Stimulated activated effector memory CD8-positive, alpha-beta T cell treated with anti-CD3 and anti-CD28 coated beads, Interleukin-12 subunit alpha, Interleukin-12 subunit beta, amount 100 ng/mL, for 72 hours (primary cell): Measurements from ENCODE around the gene RHBDF2.
"Not testable (repeated sequence)": the region's sequence is repeated elsewhere in the genome, so short reads cannot be mapped to it uniquely, and the experiment has no call there.

ENCODE experiments used
- ATAC-seq: fragments of 150-1000 bp; cut with Tn5 transposase; 2 replicates; pipeline ENCODE4 v1.10.0; 2021
- DNase-seq, 2 donors: peaks; one replicate each; pipeline ENCODE4 v3.0.0; 2021 to 2022; ENCODE audit warnings: low spot score in 2 of 2
- H3K27ac Mint-ChIP-seq: one replicate; pipeline ENCODE4 v1.8.0; 2022; ENCODE audit warnings: mild to moderate bottlenecking, mixed read lengths
- H3K36me3 Mint-ChIP-seq: one replicate; pipeline ENCODE4 v1.8.0; 2022; ENCODE audit warnings: mild to moderate bottlenecking, mixed read lengths
- H3K4me1 Mint-ChIP-seq: one replicate; pipeline ENCODE4 v1.8.0; 2022; ENCODE audit warnings: mixed read lengths
- H3K4me3 Mint-ChIP-seq: one replicate; pipeline ENCODE4 v1.8.0; 2022; ENCODE audit warnings: mild to moderate bottlenecking, mixed read lengths
- H3K9me3 Mint-ChIP-seq: one replicate; pipeline ENCODE4 v1.8.0; 2022; ENCODE audit warnings: mixed read lengths

RHBDF2 gene

DNA sequence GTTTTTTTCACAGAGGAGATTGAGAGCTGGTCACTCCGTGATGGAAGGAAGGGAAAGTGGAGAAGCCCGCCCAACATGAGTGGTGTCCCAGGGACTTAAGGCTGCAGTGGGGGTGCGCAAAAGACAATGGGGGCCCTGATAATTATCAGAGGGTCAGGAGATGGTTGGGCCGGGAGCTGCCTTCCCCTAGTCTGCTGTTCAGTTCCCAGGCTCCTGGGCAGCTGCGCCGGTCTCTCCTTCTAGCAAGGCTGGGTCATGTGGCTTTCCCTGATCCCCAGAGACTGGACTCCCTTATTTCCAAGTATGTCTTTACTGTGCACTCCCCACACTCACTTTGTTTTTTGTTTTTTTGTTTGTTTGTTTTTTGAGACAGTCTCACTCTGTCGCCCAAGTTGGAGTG lies 20.0 kb upstream of the RHBDF2 start:
- no peaks in the 10 kb centered on the region for H3K9me3 Mint-ChIP-seq
- H3K4me1 Mint-ChIP-seq: peaks cover 54% of the 10 kb centered on the region
- no peak overlapping the region for H3K4me3 Mint-ChIP-seq
- H3K36me3 Mint-ChIP-seq: no peaks in the 10 kb centered on the region
- no peak for DNase-seq
- no peak overlapping the region for H3K27ac Mint-ChIP-seq
- no peak for ATAC-seq

DNA sequence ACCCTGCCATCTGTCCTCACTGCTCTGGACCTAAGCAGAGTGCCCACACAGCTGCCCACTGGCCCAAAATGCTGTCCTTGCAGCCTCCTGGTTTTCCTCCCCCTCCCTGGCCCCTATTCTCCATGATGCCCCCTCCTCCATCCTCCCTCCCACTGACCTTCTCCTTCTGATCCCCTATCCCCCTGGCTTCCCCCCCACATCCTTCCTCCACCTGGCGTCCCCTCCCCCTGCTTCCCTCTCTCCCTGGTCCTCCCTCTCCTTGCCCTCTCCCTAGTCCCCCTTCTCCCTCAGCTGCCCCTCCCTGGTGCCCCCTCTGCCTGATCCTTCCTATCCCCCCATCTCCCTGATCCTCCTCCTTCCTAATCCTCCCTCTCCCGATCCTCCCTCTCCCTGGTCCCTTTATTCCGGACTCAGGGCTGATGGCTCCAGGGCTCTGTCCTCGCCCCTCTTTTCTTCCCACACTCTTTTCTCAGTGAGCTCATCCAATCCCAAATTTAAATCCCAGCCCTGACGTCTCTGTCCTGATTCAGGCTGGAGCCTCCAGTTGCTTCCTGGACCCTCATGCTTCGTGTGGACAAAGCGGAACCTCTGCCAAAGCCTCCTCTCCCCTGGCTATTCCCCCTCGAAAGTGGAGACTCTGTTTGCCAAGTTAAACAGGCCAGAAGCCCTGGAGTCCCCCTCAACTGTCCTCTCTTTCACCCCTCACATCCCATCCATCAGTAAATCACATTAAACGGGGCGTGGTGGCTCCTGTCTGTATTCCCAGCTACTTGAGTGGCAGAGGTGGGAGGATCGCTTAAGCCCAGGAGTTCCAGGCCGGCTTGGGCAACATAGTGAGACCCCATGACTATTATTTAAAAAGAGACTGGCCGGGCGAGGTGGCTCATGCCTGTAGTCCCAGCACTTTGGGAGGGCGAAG lies 18.1 kb upstream of the RHBDF2 start:
- Mint-ChIP-seq H3K9me3 (no peaks in the 10 kb centered on the region), H3K4me1 (peaks cover 67% of the 10 kb centered on the region), H3K27ac (peak overlapping the region; percentile 53), H3K4me3 (no peak overlapping the region), H3K36me3 (peaks cover 10% of the 10 kb centered on the region)
- ATAC-seq (no peak), DNase-seq (no peak)

GRCh38 chr17:76517638-76518038 lies 16.4 kb upstream of the RHBDF2 start:
- ATAC-seq: no peak
- H3K4me1 Mint-ChIP-seq: peaks cover 68% of the 10 kb centered on the region
- no peak overlapping the region for H3K4me3 Mint-ChIP-seq

DNA sequence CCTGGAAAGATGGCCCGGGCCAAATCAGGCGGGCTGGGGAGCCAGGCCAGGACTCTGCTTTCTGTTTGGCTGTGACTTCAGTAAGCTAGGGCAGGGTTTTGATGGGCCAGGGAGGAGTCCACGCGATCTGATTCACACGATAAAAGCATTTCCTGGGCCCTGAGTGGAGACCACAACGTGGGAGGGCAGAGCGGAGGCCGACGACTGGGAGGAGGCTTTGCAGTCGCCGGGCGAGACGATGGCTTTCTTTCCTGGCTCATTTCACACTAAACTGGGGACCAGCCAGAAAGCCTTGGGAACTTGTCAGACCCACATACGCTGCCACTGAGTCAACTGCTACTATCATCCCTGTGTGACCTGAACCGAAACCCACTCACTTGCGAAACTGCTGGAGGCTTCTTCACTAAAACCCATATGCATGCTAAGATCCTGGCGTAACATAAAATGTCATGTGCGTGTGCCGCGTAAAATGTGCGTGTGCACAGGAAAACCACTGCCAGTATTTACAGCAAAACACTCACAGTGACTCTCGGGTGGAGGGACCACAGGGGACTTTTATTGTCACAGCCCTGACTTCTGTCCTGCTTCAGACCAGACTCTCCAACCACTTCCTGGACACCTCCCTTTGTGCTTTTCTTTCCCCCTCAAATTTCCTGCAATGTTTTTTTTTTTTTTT lies 14.2 kb upstream of the RHBDF2 start:
- DNase-seq: peak; percentile 62 to 91
- peaks cover 15% of the 10 kb centered on the region for H3K36me3 Mint-ChIP-seq
- ATAC-seq: peak; percentile 93

More at GRCh38 chr17:76517638-76518038, 16.4 kb upstream of the RHBDF2 start:
- H3K9me3 Mint-ChIP-seq: no peaks in the 10 kb centered on the region
- DNase-seq: no peak
- H3K36me3 Mint-ChIP-seq: peaks cover 15% of the 10 kb centered on the region
- H3K27ac Mint-ChIP-seq: peak overlapping the region; percentile 58

DNA sequence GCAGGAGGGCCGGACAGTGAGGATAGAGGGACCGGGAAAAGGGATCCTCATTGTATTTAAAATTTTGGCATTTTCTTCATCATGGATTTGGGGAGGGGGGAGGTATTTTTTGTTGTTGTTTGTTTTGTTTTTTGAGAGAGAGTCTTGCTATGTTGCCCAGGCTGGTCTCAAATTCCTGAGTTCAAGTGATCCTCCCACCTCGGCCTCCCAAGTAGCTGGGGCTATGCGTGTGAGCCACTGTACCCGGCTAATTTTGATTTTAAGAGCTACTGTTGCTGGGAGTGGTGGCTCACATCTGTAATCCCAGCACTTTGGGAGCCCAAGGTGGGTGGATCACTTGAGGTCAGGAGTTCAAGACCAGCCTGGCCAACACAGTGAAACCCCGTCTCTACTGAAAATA lies 13.1 kb upstream of the RHBDF2 start:
- Mint-ChIP-seq H3K4me1 (peaks cover 71% of the 10 kb centered on the region), H3K36me3 (peaks cover 15% of the 10 kb centered on the region), H3K27ac (peak overlapping the region; percentile 97), H3K4me3 (peak overlapping the region; percentile 63)
- ATAC-seq, DNase-seq, H3K9me3 Mint-ChIP-seq: not testable (repeated sequence)

More for the DNA sequence above, 14.2 kb upstream of the RHBDF2 start:
- H3K9me3 Mint-ChIP-seq: no peaks in the 10 kb centered on the region
- H3K4me3 Mint-ChIP-seq: peak overlapping the region; percentile 63
- peaks cover 81% of the 10 kb centered on the region for H3K4me1 Mint-ChIP-seq
- H3K27ac Mint-ChIP-seq: peak overlapping the region; percentile 97

- no peak for ATAC-seq
- Mint-ChIP-seq H3K4me3 (no peak overlapping the region), H3K9me3 (no peaks in the 10 kb centered on the region), H3K36me3 (peaks cover 15% of the 10 kb centered on the region), H3K4me1 (peaks cover 67% of the 10 kb centered on the region), H3K27ac (peak overlapping the region; percentile 88)
- no peak for DNase-seq
Observed at GRCh38 chr17:76513306-76513692, 12.1 kb upstream of the RHBDF2 start.

- Mint-ChIP-seq H3K27ac (peak overlapping the region; percentile 88), H3K4me3 (no peak overlapping the region), H3K4me1 (peaks cover 65% of the 10 kb centered on the region), H3K36me3 (peaks cover 19% of the 10 kb centered on the region), H3K9me3 (no peaks in the 10 kb centered on the region)
- no peak for DNase-seq
- ATAC-seq: no peak
Observed at GRCh38 chr17:76512366-76513305, 11.4 kb upstream of the RHBDF2 start.

DNA sequence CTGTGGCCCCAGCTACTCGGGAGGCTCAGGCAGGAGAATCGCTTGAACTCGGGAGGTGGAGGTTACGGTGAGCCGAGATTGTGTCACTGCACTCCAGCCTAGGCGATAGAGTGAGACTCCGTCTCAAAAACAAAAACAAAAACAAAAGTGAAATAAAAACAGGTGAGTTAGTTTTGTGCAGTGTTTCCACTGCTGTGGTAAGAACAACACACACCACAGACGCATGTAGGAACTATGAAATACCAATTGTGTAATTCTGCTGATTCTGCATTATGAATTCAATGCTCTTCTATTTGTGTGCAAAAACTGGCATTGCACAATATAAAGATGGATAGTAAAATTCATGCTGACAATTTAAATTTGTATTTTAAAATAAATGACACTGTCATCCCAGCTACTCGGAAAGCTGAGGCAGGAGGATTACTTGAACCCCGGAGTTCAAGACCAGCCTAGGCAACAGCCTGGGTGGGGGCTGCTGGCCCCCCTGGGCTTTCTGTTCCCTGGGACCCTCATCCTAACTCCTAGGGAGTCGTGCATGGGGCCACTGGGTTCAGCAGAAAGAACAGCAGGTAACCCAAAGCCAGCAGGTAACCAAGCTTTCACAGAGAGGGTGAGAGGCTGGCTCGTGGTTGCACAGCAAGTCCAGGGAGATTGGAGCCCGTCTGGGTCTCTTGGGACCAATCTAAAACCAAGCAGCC lies 10.6 kb upstream of the RHBDF2 start:
- no peak overlapping the region for H3K4me3 Mint-ChIP-seq
- H3K4me1 Mint-ChIP-seq: peaks cover 67% of the 10 kb centered on the region
- peaks cover 21% of the 10 kb centered on the region for H3K36me3 Mint-ChIP-seq

DNA sequence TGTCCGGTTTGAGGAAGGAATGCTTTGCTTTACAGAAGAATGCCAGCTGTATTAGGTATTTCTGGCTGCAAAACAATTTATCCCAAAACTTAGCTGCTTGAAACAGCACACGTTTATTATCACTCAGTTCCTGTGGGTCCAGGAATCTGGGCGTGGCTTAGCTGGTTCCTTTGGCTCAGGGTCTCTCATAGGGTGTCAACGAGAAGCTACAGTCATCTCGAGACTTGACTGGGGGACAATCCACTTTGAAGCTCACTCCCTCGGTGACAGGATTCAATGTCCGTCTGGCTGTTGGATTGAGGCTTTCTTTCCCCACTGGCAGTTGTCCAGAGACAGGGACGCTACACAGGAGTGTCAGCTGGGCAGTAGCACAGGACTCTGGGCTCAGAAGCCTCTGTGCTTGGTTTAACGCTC lies 9.6 kb upstream of the RHBDF2 start:
- Mint-ChIP-seq H3K36me3 (peaks cover 18% of the 10 kb centered on the region), H3K9me3 (no peaks in the 10 kb centered on the region), H3K4me3 (no peak overlapping the region), H3K4me1 (peaks cover 63% of the 10 kb centered on the region), H3K27ac (peak overlapping the region; percentile 88)
- ATAC-seq: no peak
- no peak for DNase-seq

More for the DNA sequence above, 10.6 kb upstream of the RHBDF2 start:
- DNase-seq (no peak), ATAC-seq (no peak)
- peak overlapping the region; percentile 88 for H3K27ac Mint-ChIP-seq
- no peaks in the 10 kb centered on the region for H3K9me3 Mint-ChIP-seq

- ATAC-seq, H3K4me3 Mint-ChIP-seq, H3K9me3 Mint-ChIP-seq, H3K36me3 Mint-ChIP-seq, DNase-seq: not testable (repeated sequence)
- peaks cover 43% of the 10 kb centered on the region for H3K4me1 Mint-ChIP-seq
- H3K27ac Mint-ChIP-seq: peak overlapping the region; percentile 71
Observed at GRCh38 chr17:76508472-76509063, 7.3 kb upstream of the RHBDF2 start.

DNA sequence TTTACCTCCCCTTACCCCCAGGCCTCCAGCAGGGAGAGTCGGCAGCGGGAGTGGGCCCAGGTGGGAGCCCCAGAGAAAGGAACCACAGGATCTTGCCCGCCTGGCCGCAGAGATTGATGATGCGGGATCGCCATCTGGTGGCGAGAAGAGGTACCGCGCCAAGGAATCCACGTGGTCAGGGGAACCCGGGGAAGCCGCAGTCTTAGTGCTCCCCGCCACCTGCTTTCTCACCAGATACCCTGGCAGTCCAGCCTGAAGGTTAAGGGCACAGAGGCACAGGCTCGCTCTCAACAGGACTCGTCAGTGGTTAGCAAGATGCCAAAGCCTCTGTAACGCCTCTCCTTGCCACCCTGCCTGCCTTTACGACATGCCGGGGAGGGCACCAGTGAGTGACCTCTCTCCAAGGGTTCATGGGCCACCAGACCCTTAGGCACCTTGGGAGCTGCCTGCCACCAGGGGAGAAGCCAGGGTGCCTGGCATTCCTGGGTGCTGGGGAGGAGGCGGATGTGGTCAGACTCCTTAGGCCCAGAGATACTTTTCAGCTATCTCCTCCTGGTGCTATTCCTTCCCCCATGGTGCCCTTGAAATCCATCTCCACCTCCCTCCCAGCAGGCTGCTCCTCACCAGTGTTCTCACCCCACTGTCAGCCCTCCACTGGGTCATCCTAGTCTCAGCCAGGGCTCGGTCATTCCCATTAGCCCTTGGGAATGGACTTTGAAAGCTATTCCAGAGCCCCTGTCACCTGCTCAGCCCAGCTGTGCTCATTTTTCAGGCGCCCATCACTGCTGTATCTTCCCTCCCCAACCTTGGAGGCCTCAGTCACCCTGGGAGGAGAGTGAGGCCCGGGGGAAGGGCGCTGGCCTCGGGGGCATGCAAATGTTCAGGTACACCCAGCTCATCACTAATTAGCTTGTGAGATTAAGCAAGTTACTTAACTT lies 5.5 kb upstream of the RHBDF2 start:
- H3K4me3 Mint-ChIP-seq: no peak overlapping the region
- ATAC-seq (peak; percentile 88), DNase-seq (peak; percentile 97 to 98)
- H3K27ac Mint-ChIP-seq: peak overlapping the region; percentile 56
- peaks cover 40% of the 10 kb centered on the region for H3K4me1 Mint-ChIP-seq
- peaks cover 8% of the 10 kb centered on the region for H3K36me3 Mint-ChIP-seq
- H3K9me3 Mint-ChIP-seq: no peaks in the 10 kb centered on the region

DNA sequence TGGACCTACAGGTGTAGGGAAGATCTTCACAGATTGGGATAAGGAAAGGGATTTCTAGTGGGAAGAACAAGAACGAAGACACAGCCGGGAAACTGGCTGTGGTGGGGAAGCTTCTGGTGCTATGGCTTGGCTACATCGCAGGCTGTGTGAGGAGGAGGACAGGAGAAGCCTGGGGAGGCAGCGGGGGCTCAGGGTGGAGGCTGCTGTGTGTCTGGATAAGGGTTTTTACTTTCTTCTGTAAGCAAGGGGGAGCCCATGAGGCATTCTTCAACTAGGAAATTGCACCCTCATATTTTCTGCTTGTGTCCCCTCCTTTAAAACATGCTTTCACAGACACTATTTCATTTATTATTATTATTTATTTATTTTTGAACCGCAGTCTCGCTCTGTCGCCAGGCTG lies 2.9 kb upstream of the RHBDF2 start:
- H3K4me3 Mint-ChIP-seq: no peak overlapping the region
- H3K9me3 Mint-ChIP-seq: no peaks in the 10 kb centered on the region
- peaks cover 13% of the 10 kb centered on the region for H3K36me3 Mint-ChIP-seq
- DNase-seq (no peak), ATAC-seq (no peak)
- H3K4me1 Mint-ChIP-seq: peaks cover 51% of the 10 kb centered on the region
- H3K27ac Mint-ChIP-seq: peak overlapping the region; percentile 56
